HG02759 (cell line): Measurements from ENCODE around the gene CA4.
"Not testable (repeated sequence)": the region's sequence is repeated elsewhere in the genome, so short reads cannot be mapped to it uniquely, and the experiment has no call there.

Experiments
- ATAC-seq: cut with Tn5 transposase; IDR thresholded peaks from one replicate; pipeline ENCODE4 v1.9.1; 2021; ENCODE audit warnings: mild to moderate bottlenecking, moderate library complexity; ENCODE audit not compliant: unreplicated experiment

The CA4 gene

GRCh38 chr17:60149691-60150582 is at the start of gene CA4:
Gene CA4, plus strand, starts transcription at chr17:60149973. Its CDS starts 62 bp downstream, at chr17:60150035.
- no peak for ATAC-seq

GRCh38 chr17:60100577-60100976 is 49.2 kb upstream of the CA4 start:
- ATAC-seq, result not testable (repeated sequence)

GRCh38 chr17:60102015-60102631 is 47.6 kb upstream of the CA4 start:
- peak; percentile 25 for ATAC-seq

GRCh38 chr17:60102632-60103096 is 47.1 kb upstream of the CA4 start:
- ATAC-seq, result peak; percentile 72

DNA sequence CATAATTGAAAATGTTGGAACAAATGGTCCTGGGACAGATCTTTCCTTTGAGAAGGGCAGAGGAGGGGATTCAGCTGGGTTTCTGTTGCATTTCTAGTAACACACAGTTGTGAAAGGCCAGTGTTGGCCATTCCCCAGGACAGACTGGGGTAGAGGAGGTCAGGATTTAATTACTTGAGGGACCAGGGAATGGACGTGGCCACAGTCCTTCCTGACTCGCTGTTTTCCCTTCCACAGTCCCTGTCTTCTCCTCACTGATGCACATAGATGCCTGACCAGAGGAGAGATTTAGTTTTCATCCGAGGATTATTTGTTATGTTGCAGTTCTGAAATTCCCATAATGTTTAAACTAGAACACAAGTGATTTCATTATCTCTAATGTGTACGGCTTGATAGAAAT is 45.8 kb upstream of the CA4 start:
- ATAC-seq, result no peak

- ATAC-seq, result no peak
These were observed 43.3 kb upstream of the CA4 start for GRCh38 chr17:60106340-60107059.

- ATAC-seq, result no peak
These were observed 42.1 kb upstream of the CA4 start for GRCh38 chr17:60107526-60108257.

DNA sequence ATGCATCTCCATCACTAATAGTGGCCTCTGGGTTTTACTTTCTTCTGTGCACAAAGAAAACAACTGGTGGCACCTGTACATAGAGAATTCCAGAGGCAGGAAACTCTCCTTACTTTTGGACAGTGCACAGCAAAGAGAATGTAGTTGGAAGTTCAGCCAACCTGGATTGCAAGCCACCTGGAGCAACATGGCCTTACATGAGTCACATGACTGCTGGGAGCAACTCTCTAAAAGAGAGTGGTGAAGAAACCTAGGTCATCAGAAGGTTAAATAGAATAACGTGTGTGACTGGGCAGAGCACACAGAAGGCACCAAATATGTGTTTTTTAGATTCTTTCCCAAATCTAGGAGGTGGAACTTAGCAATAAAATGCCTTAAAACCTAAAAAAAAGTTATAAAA is 41.5 kb upstream of the CA4 start:
- ATAC-seq, result not testable (repeated sequence)

- no peak for ATAC-seq
These were observed 41.1 kb upstream of the CA4 start for GRCh38 chr17:60108712-60109111.

GRCh38 chr17:60109161-60109560 is 40.6 kb upstream of the CA4 start:
- no peak for ATAC-seq

DNA sequence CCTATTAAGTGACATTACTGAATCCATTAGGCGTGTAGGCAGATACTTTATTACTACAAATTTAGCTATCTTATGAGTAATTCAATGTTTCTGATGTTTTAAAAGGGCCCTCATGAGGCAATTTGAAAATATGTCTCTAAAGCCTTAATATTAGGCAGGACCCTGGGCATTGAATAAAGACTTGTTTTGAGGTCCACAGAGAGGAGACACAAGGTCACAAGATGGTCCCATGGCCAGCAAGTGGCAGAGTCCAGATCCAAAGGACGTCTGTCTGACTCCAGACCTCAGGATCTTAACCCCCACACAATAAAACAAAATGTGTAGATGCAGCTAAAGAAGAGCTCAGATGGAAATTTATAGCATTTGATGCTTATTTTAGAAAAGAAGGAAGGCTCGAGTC is 39.2 kb upstream of the CA4 start:
- no peak for ATAC-seq

DNA sequence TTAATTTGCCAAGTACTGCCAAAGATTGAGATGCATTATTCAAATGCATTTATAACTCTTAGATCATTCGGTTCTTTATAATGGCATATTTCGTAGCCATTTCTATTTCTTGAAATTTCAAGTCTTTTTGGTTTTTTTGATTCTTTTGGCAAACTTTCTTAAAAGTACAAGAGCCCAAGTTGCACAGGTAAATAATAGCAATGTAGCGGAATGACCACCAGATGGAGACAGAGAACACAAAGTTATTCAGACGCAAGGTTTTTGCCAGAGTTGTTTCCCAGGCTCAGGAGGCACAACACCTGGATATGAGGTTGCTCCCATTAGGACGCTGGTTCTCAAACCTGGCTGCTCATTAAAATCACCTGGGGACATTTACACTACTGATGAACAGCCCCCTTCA is 38.1 kb upstream of the CA4 start:
- ATAC-seq, result not testable (repeated sequence)

DNA sequence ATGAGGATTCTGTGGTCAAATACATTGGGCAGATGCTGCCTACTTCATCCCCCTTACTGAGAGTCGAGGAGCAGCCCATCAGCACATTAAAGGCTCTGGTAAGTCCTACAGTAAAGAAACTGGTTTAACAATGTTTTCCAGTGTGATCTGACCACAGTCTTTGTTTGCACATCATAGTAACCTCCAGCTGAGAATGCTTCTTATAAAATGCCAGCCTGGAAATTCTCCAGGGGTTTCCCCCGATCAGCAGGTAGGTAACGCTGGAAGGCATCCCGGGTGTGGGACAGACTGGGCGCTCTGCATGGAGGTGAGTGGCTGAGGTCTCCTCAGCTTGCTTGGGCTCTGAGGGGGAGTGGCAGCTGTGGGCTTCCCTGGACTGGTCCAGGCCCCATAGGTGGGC is 34.4 kb upstream of the CA4 start:
- ATAC-seq, result not testable (repeated sequence)

DNA sequence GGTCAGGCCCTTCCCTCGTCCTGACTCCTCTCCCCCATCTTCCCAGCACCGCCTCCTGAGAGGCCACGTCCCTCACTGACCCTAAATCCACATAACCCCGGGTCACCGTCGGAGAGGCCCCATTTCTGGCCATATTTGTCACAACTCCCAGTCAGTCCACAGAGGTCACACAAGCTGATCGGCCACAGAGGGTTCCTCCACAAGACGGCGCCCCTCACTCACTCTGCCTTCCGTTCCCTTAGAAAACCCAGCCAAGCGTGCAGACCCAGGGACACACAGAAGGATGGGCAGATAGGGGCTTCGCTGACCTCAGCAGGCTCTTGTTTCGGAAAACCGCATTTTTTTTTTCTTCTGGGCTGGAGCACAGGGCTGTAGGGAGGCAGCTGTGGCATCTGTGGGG is 33.6 kb upstream of the CA4 start:
- not testable (repeated sequence) for ATAC-seq

DNA sequence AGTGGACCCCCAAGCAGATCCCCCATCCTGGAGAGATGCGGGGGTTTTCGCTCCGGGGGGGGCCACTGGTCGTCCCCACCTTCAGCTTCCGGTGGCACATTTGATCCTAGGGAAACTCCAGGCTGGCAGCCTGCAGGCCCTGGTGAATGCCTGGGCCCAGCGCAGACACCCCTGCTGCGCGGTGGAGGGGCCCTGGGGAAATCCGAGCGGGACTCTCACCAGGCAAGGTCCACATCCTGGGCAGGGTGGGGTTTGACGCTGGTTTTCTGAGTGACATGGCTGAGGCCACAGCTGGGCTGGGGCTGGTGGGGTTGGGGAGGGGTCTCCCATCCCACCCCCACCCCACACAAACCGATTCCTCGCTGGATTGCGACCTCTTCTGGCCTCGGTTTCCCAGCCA is 30.6 kb upstream of the CA4 start:
- peak; percentile 45 for ATAC-seq

- peak; percentile 23 for ATAC-seq
These were observed 29.7 kb upstream of the CA4 start for GRCh38 chr17:60119807-60120748.

- ATAC-seq, result no peak
These were observed 22.4 kb upstream of the CA4 start for GRCh38 chr17:60127068-60128064.

- no peak for ATAC-seq
These were observed 21.5 kb upstream of the CA4 start for GRCh38 chr17:60128171-60128859.
